ENCODE data around the gene HELZ2.

HELZ2 gene

DNA sequence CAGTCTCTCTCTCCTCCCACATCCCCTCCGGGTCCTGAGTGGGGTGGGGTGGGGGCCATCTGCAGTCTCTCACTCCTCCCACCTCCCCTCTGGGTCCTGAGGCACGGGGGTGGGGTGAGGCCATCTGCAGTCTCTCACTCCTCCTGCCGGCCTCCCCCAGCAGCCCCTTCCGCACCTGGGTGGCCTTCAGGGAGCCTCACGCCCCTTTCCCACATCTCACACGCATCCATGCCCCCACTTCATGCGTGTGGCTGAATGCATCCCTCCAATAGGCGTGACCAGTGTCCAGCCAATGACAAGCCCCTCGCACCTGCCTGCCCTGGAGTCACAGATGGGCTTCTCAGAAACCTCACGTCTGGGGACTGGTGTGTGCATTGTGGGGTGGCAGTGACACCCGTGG lies 25.5 kb downstream of the HELZ2 start:
- no peak for DNase-seq

DNA sequence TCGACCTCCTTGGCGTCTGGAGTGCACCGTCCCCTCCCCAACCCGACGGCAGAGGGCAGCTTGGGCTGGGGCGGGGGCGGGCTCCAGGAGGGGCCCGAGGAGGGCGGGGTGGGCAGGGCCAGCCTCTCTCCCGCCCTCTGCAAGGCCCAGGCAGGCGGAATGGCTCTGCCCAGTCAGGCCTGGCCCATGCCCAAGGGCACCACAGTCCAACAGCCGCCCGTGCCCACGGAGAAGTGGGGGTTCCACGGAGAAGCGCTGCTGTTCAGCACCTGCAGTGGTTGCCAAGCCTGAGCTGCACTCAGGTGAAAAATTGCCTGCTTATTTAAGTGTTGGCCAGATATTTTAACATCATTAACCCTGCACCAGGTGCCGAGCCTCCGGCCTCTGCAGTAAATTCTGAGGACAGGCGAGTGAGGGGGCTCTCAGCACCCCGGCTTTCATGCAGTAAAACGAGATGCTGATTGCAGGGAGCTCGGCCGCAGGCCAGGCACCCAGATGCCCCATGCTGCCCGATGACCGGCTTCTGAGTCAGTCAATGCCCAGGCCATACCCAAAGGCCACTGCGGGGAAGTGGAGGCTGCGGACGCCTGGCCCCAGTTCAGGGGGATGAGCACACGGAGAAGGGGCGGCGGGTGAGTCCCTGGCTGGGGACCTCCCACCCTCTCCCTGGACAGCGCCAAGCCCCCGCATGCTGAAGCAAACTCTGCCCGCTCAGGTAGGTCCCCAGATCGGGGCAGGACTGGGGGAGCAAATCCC lies 26.1 kb downstream of the HELZ2 start, which contains the start of gene SRMS:
Gene SRMS (minus strand): TSS at position 25 of the 756 bp plus-strand sequence. CDS start 286 bp downstream, outside the sequence.
- DNase-seq: no peak

DNA sequence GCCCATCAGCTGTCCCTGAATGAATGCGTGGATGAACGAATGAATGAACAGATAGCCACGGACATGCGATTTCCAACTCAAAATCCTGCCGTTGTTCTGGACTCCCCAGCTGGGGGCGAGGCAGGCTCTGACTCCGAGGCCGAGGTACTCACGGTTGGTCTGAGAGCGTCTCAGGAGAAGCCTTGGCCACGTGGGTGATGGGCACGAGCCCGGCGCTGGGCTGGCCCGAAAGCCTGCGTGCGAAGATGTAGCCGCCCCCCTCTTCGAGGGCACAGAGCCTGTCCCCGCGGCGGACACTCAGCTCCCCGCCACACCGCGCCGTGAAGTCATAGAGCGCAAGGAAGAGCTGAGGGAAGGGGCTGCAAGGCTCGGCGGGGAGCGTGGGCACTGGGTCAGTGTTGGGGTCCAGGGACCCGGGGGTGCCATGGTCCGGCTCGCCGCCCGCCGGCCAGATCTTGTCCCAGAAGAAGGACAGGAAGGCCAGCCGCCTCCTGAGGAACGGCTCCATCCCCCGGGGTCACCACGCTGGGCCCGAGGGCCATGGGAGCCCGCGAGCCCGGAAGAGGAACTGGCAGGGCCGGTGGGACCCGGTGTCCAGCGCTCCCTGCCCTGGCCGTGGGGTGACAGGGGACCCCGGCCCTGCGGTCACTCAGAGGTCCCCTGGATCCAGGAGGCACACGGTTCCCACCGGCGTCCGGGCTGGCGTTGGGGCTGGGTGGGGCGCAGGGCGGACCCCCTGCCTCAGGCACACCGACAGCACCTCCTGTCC lies 26.9 kb downstream of the HELZ2 start:
- no peak for DNase-seq

DNA sequence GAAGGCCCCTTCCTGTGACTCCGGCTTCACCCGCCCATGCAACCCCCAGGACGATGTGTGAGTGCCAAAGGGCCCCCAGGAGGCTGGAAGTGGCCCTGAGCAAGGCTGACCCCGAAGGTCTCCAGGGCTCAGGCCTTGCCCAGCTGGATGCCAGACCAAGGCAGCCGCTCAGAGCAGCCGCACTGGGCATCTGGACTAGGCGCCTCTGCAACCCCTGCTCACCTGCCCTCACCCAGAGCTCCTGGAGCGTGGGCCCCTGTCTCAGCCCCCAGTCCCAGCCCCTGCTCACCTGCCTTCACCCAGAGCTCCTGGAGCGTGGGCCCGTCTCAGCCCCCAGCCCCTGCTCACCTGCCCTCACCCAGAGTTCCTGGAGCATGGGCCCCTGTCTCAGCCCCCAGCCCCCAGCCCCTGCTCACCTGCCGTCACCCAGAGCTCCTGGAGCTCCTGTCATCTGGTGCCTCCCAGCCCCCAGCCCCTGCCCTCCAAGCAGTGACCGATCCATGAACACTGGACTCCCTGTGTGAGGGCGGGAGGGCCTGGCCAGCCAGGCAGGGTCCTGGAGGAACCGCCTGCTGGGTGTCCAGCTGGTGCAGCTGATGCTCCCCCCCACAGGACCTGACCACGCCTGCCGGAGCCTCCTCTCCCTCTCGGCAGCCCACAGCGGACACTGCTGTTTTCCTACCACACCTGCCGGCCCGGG lies 27.6 kb downstream of the HELZ2 start:
- no peak for DNase-seq

DNA sequence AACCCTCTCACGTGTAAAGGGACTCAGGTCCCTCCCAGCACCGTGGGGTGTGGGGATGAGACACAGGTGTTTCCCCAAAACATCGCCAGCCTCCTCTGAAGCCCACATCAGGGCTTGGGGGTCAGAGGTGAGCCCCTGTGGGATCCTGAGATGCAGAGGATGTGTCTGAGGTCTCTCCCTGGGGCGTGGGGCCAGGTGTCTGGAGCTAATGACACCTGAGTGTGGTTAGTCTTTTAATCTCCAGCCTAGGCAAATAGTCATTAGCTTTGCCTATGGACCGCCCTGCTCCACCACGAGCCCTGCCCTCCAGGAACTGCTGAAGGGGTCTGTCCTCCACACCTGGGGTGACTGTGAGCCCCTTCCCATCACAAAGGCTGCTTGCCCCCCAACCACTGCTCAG lies 28.2 kb downstream of the HELZ2 start:
- DNase-seq: no peak

DNA sequence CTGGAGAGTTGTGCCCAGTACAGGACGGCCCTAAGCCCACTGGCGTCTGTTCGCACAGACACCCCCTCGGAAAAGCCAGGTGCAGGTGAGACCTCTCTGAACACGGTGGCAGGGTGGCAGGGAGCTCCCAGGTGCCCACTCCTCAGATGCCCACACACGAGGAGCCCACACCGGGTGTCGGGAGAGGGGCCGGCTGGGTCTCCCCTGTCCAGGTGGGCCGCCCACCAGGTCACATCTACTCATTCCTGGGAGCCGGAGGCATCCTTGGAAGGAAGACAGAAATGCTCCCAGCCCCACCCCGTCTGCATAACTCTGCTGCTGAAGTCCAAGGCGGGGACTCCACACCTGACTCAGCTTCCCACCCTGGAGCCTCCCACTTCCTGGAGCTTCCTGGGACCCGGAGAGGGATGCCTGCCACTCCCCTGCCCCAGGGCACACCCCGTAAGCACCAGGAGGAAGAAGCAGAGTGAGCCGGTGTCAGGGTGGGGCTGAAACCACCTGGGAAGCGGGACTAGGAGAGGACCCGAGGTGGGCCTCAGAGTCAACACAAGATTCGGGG lies 29.0 kb downstream of the HELZ2 start:
- no peak for DNase-seq

DNA sequence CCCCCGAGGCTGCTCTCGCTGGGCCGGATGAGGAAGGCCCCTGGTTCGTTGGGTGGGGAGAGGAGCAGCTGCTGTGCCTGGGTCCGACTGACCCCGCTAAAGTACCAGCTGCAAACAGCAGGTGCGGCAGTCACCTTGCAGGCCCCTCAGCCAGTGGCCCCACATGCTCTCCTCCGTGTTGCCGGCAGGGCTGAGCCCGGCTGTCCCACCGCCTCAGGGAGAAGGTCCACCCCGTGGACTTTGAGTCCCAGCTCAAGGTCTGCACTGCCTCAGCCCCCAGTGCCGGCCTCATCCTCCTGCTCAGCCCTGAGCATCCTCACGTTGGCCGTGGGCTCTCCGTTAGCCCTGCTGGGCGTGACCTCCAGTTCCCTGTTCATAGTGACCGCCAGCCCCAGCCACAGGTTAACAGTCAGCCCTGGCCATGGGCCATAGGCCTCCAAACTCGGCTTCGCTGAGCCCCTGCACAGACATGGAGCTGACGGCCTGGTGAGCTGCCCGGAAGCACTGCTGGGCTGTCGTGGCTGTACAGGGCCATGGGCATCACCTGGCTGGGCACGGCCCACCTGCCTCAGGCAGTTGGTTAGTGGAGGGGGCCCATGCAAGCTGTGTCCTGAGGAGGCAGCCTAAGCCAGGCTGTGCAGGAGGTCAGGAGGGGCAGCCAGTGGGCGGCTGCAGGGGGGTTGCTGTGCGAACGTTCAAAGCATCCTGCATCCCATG lies 29.6 kb downstream of the HELZ2 start:
- no peak for DNase-seq

DNA sequence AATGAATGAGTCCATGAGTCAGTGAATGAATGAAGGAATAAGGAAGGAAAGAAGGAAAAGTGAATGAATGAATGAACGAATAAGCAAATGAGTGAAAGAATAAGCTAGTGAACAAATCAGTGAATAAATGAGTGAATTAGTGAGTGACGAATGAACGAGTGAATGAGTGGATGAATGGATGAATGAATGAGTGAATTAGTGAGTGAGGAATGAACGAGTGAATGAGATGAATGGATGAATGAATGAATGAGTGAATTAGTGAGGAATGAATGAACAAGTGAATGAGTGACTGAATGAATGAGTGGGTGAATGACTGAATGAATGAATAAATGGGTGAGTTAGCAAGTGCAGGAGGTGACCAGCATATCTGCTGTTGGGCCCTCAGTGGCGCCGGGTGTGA lies 30.3 kb downstream of the HELZ2 start:
- no peak for DNase-seq

DNA sequence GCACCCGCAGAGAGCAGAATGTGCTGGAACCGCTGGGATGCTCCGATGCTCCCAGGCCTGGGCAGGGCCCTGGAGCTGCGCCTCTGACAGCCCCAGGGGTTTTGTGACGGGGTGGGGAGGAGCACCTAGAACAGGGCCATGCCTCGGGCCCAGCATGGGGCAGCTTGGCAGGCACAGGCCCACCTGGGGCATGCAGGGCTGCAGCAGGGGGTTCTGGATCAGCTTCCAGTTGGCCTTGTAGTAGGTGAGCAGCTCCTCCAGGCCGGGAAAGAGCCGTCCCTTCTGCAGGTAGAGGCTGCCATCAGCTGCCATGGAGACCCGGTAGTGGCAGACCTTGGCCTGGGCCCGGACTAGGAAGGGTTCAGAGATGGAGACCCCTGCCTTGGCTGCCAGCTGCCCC lies 30.9 kb downstream of the HELZ2 start:
- DNase-seq: no peak

DNA sequence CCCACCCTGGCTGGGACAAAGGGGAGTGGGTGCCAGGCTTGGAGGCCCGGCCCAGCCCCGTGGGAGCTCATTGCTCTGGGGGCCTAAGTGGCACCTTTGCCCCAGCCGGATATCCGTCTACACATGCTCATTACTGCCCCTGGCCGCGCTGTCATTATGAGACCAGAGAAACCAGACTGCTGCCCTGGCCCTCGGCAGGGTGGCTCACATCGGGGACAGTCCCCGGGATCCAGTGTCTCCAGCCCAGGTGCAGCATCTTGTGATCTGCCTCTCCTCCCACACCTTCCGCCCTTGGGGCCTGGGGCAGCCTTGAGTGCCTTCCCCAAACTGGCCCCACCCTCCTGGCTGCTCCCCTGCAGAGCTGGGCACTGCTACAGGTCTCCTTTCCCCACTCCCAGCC lies 31.3 kb downstream of the HELZ2 start:
- DNase-seq: no peak

DNA sequence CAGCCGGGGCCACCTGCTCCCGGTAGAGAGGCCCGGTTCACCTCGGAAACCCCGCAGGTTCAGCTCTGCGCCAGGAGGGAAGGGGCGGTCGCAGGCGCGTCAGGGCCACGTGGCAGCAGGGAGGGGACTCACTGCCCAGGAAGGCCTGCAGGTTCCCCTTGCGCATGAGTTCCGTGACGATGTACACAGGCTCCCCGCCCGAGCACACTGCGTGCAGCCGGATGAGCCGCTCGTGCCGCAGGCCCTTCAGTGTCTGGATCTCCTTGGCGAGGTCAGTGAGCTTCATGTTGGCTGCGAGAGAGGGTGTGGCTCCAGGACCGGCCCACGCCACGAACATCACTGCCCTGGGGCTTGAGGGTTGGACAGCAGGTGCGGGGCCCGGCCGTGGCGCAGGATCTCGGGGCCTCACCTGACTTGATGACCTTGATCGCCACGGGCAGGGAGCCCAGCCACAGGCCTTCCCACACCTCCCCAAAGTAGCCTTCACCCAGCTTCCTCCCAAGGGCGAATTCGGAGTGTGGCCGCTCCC lies 31.9 kb downstream of the HELZ2 start:
- DNase-seq: no peak

DNA sequence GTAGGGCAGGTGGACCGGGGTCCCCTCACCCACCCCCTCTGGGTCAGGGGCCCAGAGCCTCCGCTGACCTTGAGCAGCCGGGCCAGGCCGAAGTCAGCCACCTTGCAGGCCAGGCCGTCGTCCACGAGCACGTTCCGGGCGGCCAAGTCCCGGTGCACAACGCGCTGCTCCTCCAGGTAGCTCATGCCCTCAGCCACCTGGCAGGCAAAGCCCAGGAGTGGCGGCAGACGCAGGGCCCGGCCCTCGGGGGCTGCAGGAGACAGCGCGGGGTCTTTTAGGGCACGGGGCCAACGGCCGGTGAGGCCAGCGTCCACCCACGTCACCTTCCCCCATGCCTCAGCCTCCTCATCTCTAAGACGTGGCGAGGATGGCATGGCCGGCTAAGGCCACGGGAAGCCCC lies 32.7 kb downstream of the HELZ2 start:
- no peak for DNase-seq

DNA sequence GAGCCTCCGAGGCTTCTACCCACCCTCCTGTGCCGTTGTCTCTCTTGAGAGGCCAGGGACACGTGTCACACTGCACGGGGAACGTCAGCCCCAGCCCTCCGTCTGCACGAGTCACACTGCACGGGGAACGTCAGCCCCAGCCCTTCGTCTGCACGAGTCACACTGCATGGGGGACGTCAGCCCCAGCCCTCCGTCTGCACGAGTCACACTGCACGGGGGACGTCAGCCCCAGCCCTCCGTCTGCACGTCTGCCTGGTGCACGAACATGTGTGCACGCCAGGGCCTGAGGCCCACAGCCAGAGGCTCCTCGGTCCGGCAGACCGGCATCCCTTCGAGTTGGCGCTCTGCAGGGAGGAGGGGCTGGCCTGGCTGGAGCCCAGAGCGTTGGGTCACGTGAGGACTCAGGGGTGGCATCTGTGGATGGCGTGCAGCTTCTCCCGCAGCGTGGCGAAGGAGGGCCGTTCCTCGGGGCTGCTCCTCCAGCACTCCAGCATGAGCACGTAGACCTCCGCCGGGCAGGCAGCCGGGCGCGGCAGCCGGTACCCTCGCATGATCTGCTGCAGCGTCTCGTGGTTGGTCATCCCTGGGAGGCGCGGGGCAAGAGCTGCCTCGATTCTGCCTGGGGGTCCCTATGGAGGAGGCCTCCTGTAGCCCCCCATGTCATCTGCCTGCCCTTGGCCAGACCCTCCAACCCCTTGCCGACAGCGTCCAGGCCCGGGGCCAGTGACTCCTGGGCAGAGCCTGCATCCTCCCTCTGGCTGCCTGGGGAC lies 33.4 kb downstream of the HELZ2 start:
- no peak for DNase-seq

DNA sequence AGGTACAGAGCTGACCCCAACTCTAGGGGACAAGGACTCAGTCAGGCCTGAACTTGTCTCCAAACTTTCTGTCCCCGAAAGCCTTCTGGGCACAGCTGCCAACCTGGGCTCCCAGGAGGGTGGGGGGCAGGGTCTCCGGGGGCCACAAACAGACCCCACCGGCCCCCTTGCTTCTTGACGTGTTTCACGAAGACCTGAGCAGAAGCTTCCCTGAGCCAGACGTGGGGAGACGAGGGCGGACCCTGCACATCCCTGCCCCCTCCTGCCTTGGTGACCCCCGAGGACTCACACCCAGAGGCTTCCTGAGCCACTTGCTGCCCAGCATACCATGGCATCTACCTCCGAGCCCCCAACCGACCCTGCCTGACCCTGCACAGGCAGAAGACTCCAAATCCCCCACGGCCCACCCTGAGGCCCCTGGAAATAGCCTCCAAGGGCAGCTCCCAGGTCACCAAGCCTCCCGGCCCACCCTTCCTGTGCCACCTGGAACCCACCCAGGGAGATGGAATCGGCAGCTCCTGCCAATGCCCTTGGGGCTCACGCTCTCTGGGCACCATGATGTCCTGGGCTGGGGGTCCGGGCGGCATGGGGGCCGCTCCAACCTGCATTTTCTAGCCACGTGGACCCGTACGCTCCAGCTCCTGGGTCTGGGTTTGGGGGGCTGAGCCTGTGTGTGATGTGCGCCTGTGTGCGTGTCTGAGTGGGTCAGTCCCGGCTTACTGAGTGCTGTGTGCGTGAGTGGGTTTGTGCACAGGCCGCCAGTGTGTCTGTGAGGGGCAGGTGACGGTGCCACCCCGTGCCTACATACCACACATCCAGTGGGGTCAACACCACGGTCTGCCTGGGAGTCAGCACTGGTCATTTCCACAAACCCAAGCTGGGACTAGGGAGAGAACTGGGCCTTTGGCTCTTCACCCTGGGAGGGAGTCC lies 34.3 kb downstream of the HELZ2 start:
- no peak for DNase-seq

DNA sequence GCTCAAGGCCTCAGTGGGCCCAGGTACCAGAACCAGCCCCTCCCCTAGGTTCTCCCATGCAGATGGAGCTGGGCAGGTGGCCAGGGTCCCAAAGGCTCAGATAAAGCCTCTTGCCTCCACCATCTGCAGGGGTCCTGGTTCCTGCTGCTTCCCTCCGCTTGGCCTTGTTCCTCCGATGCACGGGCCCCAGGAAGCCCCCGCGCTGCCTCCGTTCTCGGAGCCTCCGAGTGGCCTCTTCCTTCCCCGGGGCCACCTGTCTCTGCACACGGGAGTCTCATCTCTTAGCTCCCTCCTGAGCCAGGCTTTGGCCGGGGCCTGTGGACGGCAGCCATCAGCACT lies 35.0 kb downstream of the HELZ2 start:
- no peak for DNase-seq

DNA sequence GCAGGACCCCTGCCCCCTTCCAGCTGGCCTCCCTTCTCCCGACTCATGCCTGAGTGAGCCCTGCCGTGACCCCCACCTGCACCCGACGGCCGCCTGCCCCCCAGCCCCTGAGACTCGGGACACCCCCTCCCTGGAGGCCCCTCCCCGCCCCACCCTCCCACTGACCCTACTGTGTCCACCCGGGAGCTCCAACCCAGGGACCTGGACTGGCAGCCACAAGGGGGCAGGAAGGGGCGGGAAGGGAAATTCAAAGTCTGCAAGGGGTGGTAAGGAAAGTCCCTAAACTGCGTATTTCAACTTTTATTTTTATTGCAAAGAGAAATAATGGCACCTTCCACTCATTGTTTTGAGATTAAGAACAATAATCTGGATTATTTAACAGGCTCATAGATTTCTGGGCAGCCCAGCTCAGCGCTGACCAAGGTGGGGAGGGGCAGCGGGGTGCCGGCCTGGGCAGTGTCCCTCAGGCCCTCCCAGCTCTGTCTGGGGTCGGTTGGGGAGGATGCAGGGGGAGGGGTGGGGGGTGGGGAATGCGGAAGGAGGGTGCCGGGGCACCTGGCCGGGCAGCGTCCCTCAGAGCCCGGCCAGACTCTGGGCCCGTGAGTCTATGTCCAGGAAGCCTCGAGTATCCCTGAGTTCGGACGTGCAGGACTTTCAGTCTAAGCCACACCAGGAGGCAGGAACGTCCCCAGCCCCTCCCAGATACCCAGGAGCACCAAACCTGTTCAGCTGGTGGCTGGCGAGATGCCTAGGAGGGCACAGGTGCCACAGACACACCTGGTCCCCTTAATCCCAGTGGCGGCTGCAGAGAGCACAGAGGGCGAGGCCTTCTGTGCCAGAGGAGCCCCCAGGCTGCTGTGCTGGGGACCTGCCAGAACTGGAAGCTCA lies 35.6 kb downstream of the HELZ2 start:
- DNase-seq: peak; percentile 16

DNA sequence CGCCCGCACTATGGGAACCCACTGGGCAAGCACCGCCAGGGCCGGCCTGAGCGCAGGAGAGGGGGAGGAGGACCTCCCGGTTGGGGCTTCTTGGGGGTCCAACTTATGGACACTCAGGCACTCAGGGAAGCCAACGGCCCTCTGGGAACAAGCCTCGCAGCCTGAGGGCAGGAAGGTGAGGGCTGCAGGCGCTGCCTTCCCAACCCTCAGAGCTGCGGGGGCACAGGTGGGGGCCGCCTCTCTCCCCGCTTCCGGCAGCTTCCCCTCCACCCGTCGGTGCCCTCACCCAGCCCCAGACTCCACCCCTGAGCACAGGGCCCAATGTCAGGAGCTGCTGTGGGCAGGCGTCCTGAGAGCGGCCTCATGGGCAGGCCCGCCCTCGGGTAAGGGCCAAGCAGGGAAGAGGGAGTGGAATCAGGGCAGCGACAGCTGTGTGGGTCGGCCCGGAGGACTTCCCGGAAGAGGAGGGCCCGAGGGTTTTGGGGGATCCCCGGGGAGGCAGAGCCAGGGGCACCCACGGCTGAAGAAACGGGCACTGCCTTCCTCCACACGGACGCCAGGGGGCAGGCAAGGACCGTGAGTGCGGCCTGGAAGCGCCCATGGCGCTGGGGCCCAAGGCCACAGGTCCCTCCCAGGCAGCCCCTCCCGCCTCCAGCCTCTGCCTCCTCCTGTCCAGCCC lies 36.4 kb downstream of the HELZ2 start:
- DNase-seq: peak; percentile 98

DNA sequence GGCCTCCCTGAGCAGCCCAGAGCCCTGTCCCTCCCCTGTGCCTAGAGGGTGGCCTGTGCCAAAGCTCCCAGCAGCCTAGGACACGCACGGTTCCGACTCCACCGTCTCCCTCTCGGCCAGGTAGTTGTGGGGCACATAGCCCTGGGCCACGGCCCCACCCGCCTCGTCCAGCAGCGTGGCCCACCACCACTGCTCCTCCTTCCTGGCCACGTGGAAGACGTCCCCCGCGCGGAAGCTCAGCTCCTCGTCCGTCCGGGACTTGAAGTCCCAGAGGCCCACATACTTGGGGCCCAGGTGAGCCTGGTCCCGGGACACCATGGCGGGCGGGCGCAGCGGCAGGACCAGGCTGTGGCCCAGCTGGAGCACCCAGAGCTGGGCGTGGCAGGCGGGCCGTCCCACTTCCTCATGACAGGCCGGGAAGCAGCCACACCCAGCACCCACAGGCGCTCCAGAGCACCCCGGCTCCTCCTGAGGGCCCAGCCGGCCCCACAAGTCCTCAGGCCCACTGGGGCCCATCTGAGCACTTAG lies 37.0 kb downstream of the HELZ2 start, which contains the start of gene PTK6:
Gene PTK6 (minus strand): TSS at position 380 of the 528 bp plus-strand sequence. CDS start 62 bp downstream, at position 318.
- DNase-seq: peak; percentile 49

Measured in activated CD4-positive, alpha-beta T cell treated with anti-CD3 and anti-CD28 coated beads, Interleukin-2, amount 50 U/mL, for 16 hours (primary cell).